Mononuclear cell (primary cell): ENCODE data around the gene TNFSF11. TPM values are rescaled to one million over a fixed set of nuclear protein-coding genes. Genes with fewer than 3 reads are reported as not detected.

Experiments
- H3K27me3 ChIP-seq: 2 replicates; pipeline ENCODE4 v1.6.0; 2011; ENCODE audit warnings: low read length, control low read depth; ENCODE audit not compliant: insufficient read depth
- H3K4me1 ChIP-seq: 2 replicates; pipeline ENCODE4 v1.5.1; 2011; ENCODE audit warnings: mild to moderate bottlenecking, low read length, control low read depth; ENCODE audit not compliant: insufficient read depth
- H3K4me3 ChIP-seq: 2 replicates; pipeline ENCODE4 v1.5.1; 2011; ENCODE audit warnings: mild to moderate bottlenecking, low read length, moderate library complexity
- H3K9me3 ChIP-seq: 2 replicates; pipeline ENCODE4 v1.5.1; 2011; ENCODE audit warnings: low read depth, mild to moderate bottlenecking, control low read depth, low read length
- total RNA-seq: library from RNA; depleted of rRNA; stranded (reverse); fragments of >200 nt; gene quantifications from one replicate; pipeline ENCODE4 v1.2.3, GENCODE V29; 2012

The TNFSF11 gene
- total RNA-seq, 1 donor: 0.42 TPM

- no peaks in the 10 kb centered on the region for H3K4me1 ChIP-seq
- no peak overlapping the region for H3K4me3 ChIP-seq
- peaks cover 2% of the 10 kb centered on the region for H3K27me3 ChIP-seq
- H3K9me3 ChIP-seq: no peaks in the 10 kb centered on the region
Observed at GRCh38 chr13:42649141-42649540, 75.2 kb downstream of the TNFSF11 start.

- Histone ChIP-seq H3K4me1 (no peaks in the 10 kb centered on the region), H3K9me3 (no peaks in the 10 kb centered on the region), H3K4me3 (no peak overlapping the region), H3K27me3 (peaks cover 2% of the 10 kb centered on the region)
Observed at GRCh38 chr13:42649831-42650230, 75.9 kb downstream of the TNFSF11 start.

DNA sequence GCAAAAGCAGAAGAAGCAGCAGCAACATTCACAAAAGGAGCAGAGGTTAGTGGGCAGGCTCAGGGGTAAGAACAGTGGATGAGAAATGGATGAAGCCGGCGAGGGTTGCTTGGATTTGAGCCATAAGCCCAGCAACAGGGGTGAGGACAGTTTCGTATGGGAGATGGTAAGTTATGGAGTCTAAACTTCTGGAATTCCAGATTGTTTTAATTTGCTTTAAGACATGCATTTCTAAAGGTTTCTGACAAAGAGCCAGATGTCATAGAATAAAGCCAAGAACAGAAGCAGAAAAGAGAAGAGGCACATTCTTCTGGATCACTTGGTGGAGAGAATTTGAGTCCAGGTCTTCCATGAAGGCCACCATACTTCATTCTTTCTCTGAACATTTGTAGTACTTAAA lies 76.6 kb downstream of the TNFSF11 start:
- no peaks in the 10 kb centered on the region for H3K9me3 ChIP-seq
- no peaks in the 10 kb centered on the region for H3K4me1 ChIP-seq
- no peak overlapping the region for H3K4me3 ChIP-seq
- H3K27me3 ChIP-seq: peaks cover 5% of the 10 kb centered on the region

DNA sequence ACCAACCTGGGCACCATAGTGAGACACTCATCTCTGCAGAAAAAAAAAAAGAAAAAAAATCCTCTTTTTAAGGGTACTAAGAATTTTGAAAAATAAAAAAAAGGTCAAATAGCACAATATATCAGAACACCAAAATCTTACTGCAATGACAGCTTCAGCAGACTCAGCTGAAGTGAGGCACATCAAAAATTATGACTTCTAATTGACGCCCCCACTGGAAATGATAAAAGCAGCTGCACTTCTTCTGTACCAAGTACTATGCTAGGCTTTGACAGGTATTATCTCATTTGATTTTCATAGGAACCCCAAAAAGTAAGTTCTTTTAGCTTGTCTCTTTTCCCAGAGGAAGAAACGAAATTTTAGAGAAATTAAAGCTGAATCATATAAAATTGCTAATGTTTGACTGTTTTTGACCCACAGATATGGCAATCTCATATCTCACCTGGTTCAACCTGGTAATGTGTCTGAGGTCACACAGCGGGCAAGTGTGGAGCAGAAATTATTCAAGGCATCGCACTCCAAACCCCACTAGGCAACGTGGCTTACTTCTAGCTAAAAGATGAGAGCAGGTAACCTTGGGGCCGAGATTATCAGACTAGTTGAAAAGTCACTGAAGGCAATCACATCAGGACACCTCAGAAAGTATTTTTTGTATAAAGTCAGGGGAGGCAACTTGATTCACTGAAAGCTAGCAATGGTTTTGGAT lies 78.1 kb downstream of the TNFSF11 start:
- Histone ChIP-seq H3K4me1 (no peaks in the 10 kb centered on the region), H3K4me3 (no peak overlapping the region), H3K27me3 (peaks cover 12% of the 10 kb centered on the region), H3K9me3 (no peaks in the 10 kb centered on the region)

DNA sequence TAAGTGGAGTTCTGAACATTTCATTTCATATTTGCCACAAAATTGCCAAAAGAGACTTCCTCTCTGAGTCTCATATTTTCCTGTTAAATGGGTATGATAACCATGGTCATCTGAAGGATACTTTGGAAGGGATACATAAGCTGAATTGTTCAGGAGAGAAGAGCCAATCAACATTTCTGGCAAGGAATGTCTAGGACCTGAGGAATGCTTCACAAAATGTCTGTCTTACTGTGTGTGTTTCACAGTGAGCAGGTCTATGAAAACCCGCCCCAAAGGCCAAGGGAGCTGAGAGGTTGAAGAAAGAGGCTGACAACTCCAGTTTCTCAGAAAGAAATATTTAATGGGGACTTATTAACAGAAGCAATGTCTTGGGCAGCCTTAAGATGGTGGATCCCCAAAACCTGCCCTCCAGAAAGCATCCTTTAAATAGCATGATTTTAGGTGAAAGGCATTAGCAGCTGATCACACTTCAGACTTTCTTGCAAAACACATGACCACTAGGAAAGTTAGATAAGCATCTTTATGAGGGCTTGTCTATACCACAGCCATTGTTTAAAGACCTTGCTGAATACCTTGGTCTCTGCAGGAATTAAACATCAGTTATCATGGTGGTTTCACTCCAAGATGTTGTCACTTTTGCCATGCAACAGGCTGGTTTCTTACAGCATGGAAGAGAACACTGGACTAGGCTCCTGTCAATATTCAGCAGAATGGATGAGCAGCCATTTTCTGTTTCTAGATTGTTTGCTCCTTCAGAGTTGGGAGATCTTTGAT lies 78.9 kb downstream of the TNFSF11 start:
- Histone ChIP-seq H3K27me3 (peaks cover 12% of the 10 kb centered on the region), H3K9me3 (no peaks in the 10 kb centered on the region), H3K4me1 (no peaks in the 10 kb centered on the region), H3K4me3 (no peak overlapping the region)

DNA sequence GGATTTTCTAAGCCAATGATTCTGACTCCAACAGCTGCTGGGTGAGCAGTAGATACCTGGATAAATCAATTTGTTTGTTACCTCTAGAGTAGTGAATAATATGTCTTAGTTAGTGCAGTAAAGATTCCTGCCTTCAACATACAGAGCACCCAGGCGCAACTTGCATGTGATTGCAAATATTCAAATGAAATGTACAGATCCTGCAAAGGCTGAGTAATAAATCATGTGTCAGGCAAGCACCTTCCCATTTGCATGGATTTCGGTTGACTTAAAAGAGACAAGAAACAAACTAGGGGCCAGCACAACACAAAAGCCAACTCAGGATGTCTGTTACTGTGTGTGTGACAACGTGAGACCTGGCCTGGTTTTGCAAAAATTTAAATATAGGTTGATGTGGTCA lies 79.7 kb downstream of the TNFSF11 start:
- Histone ChIP-seq H3K9me3 (no peaks in the 10 kb centered on the region), H3K4me3 (no peak overlapping the region), H3K27me3 (peaks cover 12% of the 10 kb centered on the region), H3K4me1 (no peaks in the 10 kb centered on the region)

- Histone ChIP-seq H3K4me3 (no peak overlapping the region), H3K9me3 (no peaks in the 10 kb centered on the region), H3K27me3 (peaks cover 12% of the 10 kb centered on the region), H3K4me1 (no peaks in the 10 kb centered on the region)
Observed at GRCh38 chr13:42654212-42654611, 80.3 kb downstream of the TNFSF11 start.

DNA sequence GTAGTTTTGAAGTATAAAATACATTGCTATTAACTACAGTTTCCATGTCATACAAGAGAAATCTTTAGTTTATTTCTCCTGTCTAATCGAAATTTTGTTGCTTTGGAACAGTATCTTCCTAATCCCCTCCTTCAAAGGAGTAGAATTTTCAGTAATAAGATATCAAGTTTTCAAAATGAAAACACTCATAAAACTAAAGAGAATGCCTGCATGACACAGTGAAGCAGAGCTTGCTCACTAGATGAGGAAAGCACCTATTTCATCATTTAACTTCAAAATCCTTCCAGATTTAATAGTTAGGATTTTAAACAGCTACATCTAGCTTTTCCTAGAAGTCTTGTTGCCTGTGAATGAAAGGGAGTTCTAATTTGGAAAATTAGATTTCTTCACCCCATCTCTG lies 80.8 kb downstream of the TNFSF11 start:
- Histone ChIP-seq H3K4me1 (no peaks in the 10 kb centered on the region), H3K9me3 (no peaks in the 10 kb centered on the region), H3K27me3 (peaks cover 12% of the 10 kb centered on the region), H3K4me3 (no peak overlapping the region)

GRCh38 chr13:42656161-42656560 lies 82.2 kb downstream of the TNFSF11 start:
- peaks cover 12% of the 10 kb centered on the region for H3K27me3 ChIP-seq
- no peaks in the 10 kb centered on the region for H3K9me3 ChIP-seq
- no peaks in the 10 kb centered on the region for H3K4me1 ChIP-seq
- H3K4me3 ChIP-seq: no peak overlapping the region

- no peak overlapping the region for H3K4me3 ChIP-seq
- H3K4me1 ChIP-seq: no peaks in the 10 kb centered on the region
- H3K9me3 ChIP-seq: no peaks in the 10 kb centered on the region
- peaks cover 10% of the 10 kb centered on the region for H3K27me3 ChIP-seq
Observed at GRCh38 chr13:42656958-42657357, 83.0 kb downstream of the TNFSF11 start.

Other genes starting within 250 kb of the TNFSF11 start
- gene FAM216B, start 207.4 kb downstream of the TNFSF11 start, total RNA-seq: not detected